K562 (cell line): ENCODE data around the gene PDLIM5. TPM values are rescaled to one million over a fixed set of nuclear protein-coding genes. Genes with fewer than 3 reads are reported as not detected.

Source experiments
- ATAC-seq: fragments of 200-7000 bp; cut with Tn5 transposase; 3 replicates; pipeline ENCODE4 v1.9.1; 2020; ENCODE audit warnings: moderate library complexity
- BruUV-seq: library from RNA; stranded (reverse); fragments of 400-500 nt; replicated peaks from 2 replicates; lab custom pipeline; 2021; lab: Mats Ljungman, UMichigan
- CTCF ChIA-PET: fragments of 300-600 bp; formaldehyde crosslinking; extraction: SDS; loops from one replicate; lab custom pipeline; 2021; ENCODE audit warnings: low intra/inter-chr PET ratio; lab: Yijun Ruan, JAX
- POLR2A ChIA-PET: fragments of 300-600, 350-650 bp; sonication (Branson Sonifier 250); formaldehyde crosslinking; extraction: SDS; loops from one replicate; lab custom pipeline; 2021; ENCODE audit warnings: antibody characterized with exemption, inconsistent platforms; lab: Yijun Ruan, JAX
- DNase-seq, 4 experiments: peaks; one replicate each; pipeline versions ENCODE4 v3.0.0 to v3.0.0-alpha.2; 2011 to 2018; ENCODE audit warnings: low spot score in 3 of 4, mixed read lengths in 3 of 4; ENCODE audit errors: extremely low read depth in 1 of 4
- FAIRE-seq: peaks from 2 replicates; lab custom pipeline; 2011; peaks lifted over from hg19 to GRCh38; lab: Jason Lieb, UNC
- H2AFZ ChIP-seq: 2 replicates; pipeline ENCODE4 v1.6.0; 2011; ENCODE audit warnings: low read depth, low read length, control low read depth, inconsistent platforms
- H3K27ac ChIP-seq: fragments of 200-600 bp; 3 replicates; pipeline ENCODE4 v1.8.0; 2011; ENCODE audit warnings: low read depth, mild to moderate bottlenecking, control low read depth, inconsistent platforms, low read length, moderate library complexity, mixed read lengths; ENCODE audit errors: extremely low read depth
- H3K27me3 ChIP-seq, 2 experiments: fragments of 300-600 bp in 1 of 2; 2 replicates in 1 of 2; 3 replicates in 1 of 2; pipeline versions ENCODE4 v1.6.0 to v1.8.0; 2011; ENCODE audit warnings: inconsistent platforms in 2 of 2, low read length in 2 of 2, mild to moderate bottlenecking in 1 of 2, mixed read lengths in 1 of 2, moderate library complexity in 1 of 2; ENCODE audit not compliant: control insufficient read depth in 2 of 2, insufficient read depth in 2 of 2
- H3K36me3 ChIP-seq: fragments of 300-600 bp; 3 replicates; pipeline ENCODE4 v1.8.0; 2011; ENCODE audit warnings: mild to moderate bottlenecking, low read length, inconsistent platforms; ENCODE audit not compliant: control insufficient read depth, insufficient read depth
- H3K4me1 ChIP-seq, 2 experiments: fragments of 200-600 bp in 1 of 2; replicated peaks in 1 of 2; 2 replicates in 1 of 2; 3 replicates in 1 of 2; pipeline versions ENCODE4 v1.5.1 to v1.8.0; 2011; ENCODE audit warnings: inconsistent platforms in 2 of 2, low read length in 2 of 2, mild to moderate bottlenecking in 1 of 2, mixed read lengths in 1 of 2, moderate library complexity in 1 of 2; ENCODE audit not compliant: control insufficient read depth in 2 of 2, insufficient read depth in 2 of 2
- H3K4me2 ChIP-seq: 2 replicates; pipeline ENCODE4 v1.6.1; 2011; ENCODE audit warnings: low read length, control low read depth, inconsistent platforms, mixed read lengths; ENCODE audit not compliant: insufficient read depth
- H3K4me3 ChIP-seq: fragments of 200-600 bp; sonication (generic), shearing (Covaris generic); 2 replicates; pipeline ENCODE4 v1.5.1; 2016; ENCODE audit warnings: control low read depth, inconsistent platforms
- H3K79me2 ChIP-seq: fragments of 200-600 bp; 3 replicates; pipeline ENCODE4 v1.8.0; 2011; ENCODE audit warnings: low read length, inconsistent platforms; ENCODE audit not compliant: control insufficient read depth, insufficient read depth
- H3K9ac ChIP-seq, 2 experiments: 2 replicates each; pipeline versions ENCODE4 v1.6.0 to v1.6.1; 2011; ENCODE audit warnings: low read depth in 2 of 2, low read length in 2 of 2, control low read depth in 1 of 2, inconsistent platforms in 1 of 2, mild to moderate bottlenecking in 1 of 2, mixed read lengths in 1 of 2; ENCODE audit not compliant: insufficient read depth in 1 of 2
- H3K9me1 ChIP-seq: one replicate; pipeline ENCODE4 v1.6.0; 2011; ENCODE audit warnings: inconsistent platforms, mild to moderate bottlenecking, low read length, moderate library complexity; ENCODE audit not compliant: control insufficient read depth, insufficient read depth
- H3K9me3 ChIP-seq: replicated peaks from 2 replicates; pipeline ENCODE4 v1.5.1; 2011; ENCODE audit warnings: low read depth, low read length, inconsistent platforms; ENCODE audit not compliant: control insufficient read depth, insufficient read depth
- H4K20me1 ChIP-seq: replicated peaks from 2 replicates; pipeline ENCODE4 v1.6.1; 2011; ENCODE audit warnings: low read length, inconsistent platforms, mixed read lengths; ENCODE audit not compliant: control insufficient read depth, insufficient read depth
- CCAR2 ChIP-seq: fragments of 200-400 bp; formaldehyde crosslinking; IDR thresholded peaks from 2 replicates; pipeline ENCODE4 v1.6.1; 2017; ENCODE audit warnings: mild to moderate bottlenecking, low read depth, low read length
- CTCF ChIP-seq, 3 experiments: IDR thresholded peaks in 2 of 3; conservative IDR thresholded peaks in 1 of 3; 2 replicates each; pipeline ENCODE4 v1.5.1; 2011 to 2012; ENCODE audit warnings: low read length in 3 of 3, mild to moderate bottlenecking in 3 of 3, control low read depth in 2 of 3, improper control_type of control experiment in 1 of 3, inconsistent platforms in 1 of 3, low read depth in 1 of 3, mixed read lengths in 1 of 3, moderate library complexity in 1 of 3; ENCODE audit not compliant: insufficient read depth in 2 of 3
- RAD21 ChIP-seq, 2 experiments: fragments of 250-450 bp in 1 of 2; fragments of 450-650 bp in 1 of 2; sonication (Bioruptor Pico) in 1 of 2; formaldehyde crosslinking in 1 of 2; IDR thresholded peaks in 1 of 2; conservative IDR thresholded peaks in 1 of 2; 2 replicates each; pipeline versions ENCODE4 v1.4.0 to v1.8.0; 2020 to 2022; ENCODE audit warnings: mild to moderate bottlenecking in 2 of 2, moderate library complexity in 1 of 2
- REST ChIP-seq, 2 experiments: fragments of 450-650 bp; formaldehyde crosslinking in 1 of 2; IDR thresholded peaks; 2 replicates each; pipeline versions ENCODE4 v1.4.0 to v1.6.1; 2014 to 2020; ENCODE audit warnings: mild to moderate bottlenecking in 2 of 2, borderline replicate concordance in 1 of 2, low read depth in 1 of 2
- WGBS: fragments of 100-300 bp; shearing (Covaris generic); methylation state at CpG from one replicate; pipeline ENCODE4 v1.1.6; 2016; ENCODE audit warnings: low coverage, mixed read lengths; ENCODE audit not compliant: insufficient coverage; ENCODE audit errors: missing lambda C conversion rate; 5-methylcytosine and 5-hydroxymethylcytosine counted together
- in situ Hi-C: fragments of 300-500 bp; cut with MboI; formaldehyde crosslinking; loops from 4 replicates; pipeline ENCODE4 v1.15.0; 2018; ENCODE audit warnings: inconsistent platforms, mixed read lengths
- intact Hi-C: fragments of 100-400 bp; cut with micrococcal nuclease; formaldehyde crosslinking; loops from 2 replicates; pipeline ENCODE4 v1.14.2; 2022
- polyA plus RNA-seq, 8 experiments: library from polyadenylated mRNA; depleted of rRNA in 4 of 8; stranded (reverse) in 5 of 8; unstranded in 3 of 8; fragments of >200 nt; fragmentation: Nextera tagmentation in 2 of 8; fragmentation: Illumina TruSeq in 1 of 8; extraction: Ambion mirVana in 2 of 8; extraction: Trizol in 1 of 8; gene quantifications; 2 replicates each; pipeline versions ENCODE4 v1.2.1 to v1.2.3, GENCODE V29; 2011 to 2014; ENCODE audit warnings: inconsistent platforms in 1 of 8, missing spikeins in 1 of 8
- total RNA-seq, 7 experiments: library from RNA; depleted of rRNA in 6 of 7; stranded (reverse); fragments of >200 nt in 6 of 7; fragmentation: Illumina TruSeq in 2 of 7; extraction: Trizol in 2 of 7; gene quantifications; 2 replicates each; pipeline versions ENCODE4 v1.2.1 to v1.2.3, GENCODE V29; 2011 to 2021; ENCODE audit warnings: low replicate concordance in 1 of 7

The PDLIM5 gene
- total and polyA plus RNA-seq, 9 of the 15 experiments (the other 6 are each of a cell fraction or from before 2014, with no cell fraction given), result 36.9 to 127 (median 62.5) TPM

- 71% methylated on average over 4 of the region's 4 CpGs for WGBS
- Histone ChIP-seq H3K4me3 (no peak overlapping the region), H3K9ac (no peak overlapping the region), H3K27me3 (no peaks in the 10 kb centered on the region), H3K4me2 (no peak overlapping the region), H4K20me1 (no peaks in the 10 kb centered on the region; the same call in 1 of the 2 replicates), H2AFZ (no peak overlapping the region), H3K79me2 (peaks cover 14% of the 10 kb centered on the region; the same call in 2 of the 3 replicates), H3K9me3 (no peaks in the 10 kb centered on the region; the same call in 1 of the 2 replicates), H3K36me3 (peaks cover 14% of the 10 kb centered on the region), H3K27ac (no peak overlapping the region), H3K4me1 (no peaks in the 10 kb centered on the region), H3K9me1 (no peaks in the 10 kb centered on the region)
- FAIRE-seq, result no peak
- peak in 1 of 4 experiments; percentile 21 for DNase-seq
- ATAC-seq, result peak; percentile 77
- in situ Hi-C loops (no loop called here), intact Hi-C loops (loop anchor here (1.0 kb wide), 1 partner anchor 165 kb away; no protein-coding TSS in a partner anchor)
- TF ChIP-seq CTCF (IDR thresholded peaks at IDR 0.05 in 2 of 3, conservative IDR thresholded peaks at IDR 0.05 in 1 of 3; ENCODE audit: insufficient read depth in 2 of 3, low read depth in 1 of 3, low read length in 3 of 3), result peak in 1 of 3 experiments; percentile 20; a peak in 1 of 6 replicates
- peak; percentile 8; the same call in 1 of the 2 replicates for TF ChIP-seq REST (IDR thresholded peaks at IDR 0.05; ENCODE audit: borderline replicate concordance)
- TF ChIP-seq REST (CRISPR knock-in tag; IDR thresholded peaks at IDR 0.05; ENCODE audit: low read depth), result no peak
- no peak for TF ChIP-seq CCAR2
- peak in 1 of 2 experiments; percentile 47; a peak in 2 of 4 replicates for TF ChIP-seq RAD21 (CRISPR knock-in tag; conservative IDR thresholded peaks at IDR 0.05 in 1 of 2, IDR thresholded peaks at IDR 0.05 in 1 of 2)
- no TSS peak for BruUV-seq
- ChIA-PET POLR2A (no interaction called here), CTCF (no interaction called here)
Observed at GRCh38 chr4:94571298-94571697, 119.6 kb downstream of the PDLIM5 start.
